Fibroblast of lung (primary cell): ENCODE data around the gene WDR72.

Source experiments
- EZH2 ChIP-seq: IDR thresholded peaks from 2 replicates; pipeline ENCODE4 v1.5.1; 2012; ENCODE audit warnings: low read length, control low read depth, mild to moderate bottlenecking; ENCODE audit errors: missing control alignments
- TF ChIP-seq, protein P1 (sequence below), 2 donors: IDR thresholded peaks in 1 of 2; conservative IDR thresholded peaks in 1 of 2; 1 replicate in 1 of 2; 2 replicates in 1 of 2; pipeline ENCODE4 v1.5.1; 2011 to 2012; ENCODE audit warnings: low read length in 2 of 2, control low read depth in 1 of 2, inconsistent platforms in 1 of 2, low read depth in 1 of 2, mild to moderate bottlenecking in 1 of 2

DNA sequence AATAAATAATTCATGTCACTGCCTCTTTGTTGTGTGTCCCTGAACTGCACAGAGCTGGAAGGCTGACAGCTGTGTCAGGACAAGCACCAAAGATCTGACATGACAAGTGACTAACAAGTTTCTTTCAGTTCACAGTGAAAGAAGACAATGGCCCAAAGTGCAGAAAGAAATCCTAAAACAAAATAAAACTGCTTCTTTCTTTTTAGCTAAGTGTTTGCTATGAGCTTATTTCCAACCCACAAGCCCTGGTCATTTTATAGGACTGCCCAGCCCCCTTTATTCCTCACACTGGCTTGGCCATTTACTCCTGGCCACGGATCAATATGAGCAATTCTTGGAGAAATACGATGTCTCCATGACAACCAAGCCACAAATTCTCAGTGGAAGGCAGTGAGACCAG is 238.5 kb downstream of the WDR72 start:
- TF ChIP-seq, protein P1, sequence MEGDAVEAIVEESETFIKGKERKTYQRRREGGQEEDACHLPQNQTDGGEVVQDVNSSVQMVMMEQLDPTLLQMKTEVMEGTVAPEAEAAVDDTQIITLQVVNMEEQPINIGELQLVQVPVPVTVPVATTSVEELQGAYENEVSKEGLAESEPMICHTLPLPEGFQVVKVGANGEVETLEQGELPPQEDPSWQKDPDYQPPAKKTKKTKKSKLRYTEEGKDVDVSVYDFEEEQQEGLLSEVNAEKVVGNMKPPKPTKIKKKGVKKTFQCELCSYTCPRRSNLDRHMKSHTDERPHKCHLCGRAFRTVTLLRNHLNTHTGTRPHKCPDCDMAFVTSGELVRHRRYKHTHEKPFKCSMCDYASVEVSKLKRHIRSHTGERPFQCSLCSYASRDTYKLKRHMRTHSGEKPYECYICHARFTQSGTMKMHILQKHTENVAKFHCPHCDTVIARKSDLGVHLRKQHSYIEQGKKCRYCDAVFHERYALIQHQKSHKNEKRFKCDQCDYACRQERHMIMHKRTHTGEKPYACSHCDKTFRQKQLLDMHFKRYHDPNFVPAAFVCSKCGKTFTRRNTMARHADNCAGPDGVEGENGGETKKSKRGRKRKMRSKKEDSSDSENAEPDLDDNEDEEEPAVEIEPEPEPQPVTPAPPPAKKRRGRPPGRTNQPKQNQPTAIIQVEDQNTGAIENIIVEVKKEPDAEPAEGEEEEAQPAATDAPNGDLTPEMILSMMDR (conservative IDR thresholded peaks at IDR 0.05 in 1 of 2, IDR thresholded peaks at IDR 0.05 in 1 of 2; ENCODE audit: low read depth in 1 of 2, low read length in 2 of 2), result no peak
- no peak for TF ChIP-seq EZH2
